DMS153 (cell line): ENCODE measurements around the gene PTK7.

Source experiments
- DNase-seq: peaks from one replicate; lab custom pipeline; 2025; lab: John Stamatoyannopoulos, UW

PTK7 gene

GRCh38 chr6:43180985-43181384 lies 104.9 kb downstream of the PTK7 start:
- DNase-seq = no peak

DNA sequence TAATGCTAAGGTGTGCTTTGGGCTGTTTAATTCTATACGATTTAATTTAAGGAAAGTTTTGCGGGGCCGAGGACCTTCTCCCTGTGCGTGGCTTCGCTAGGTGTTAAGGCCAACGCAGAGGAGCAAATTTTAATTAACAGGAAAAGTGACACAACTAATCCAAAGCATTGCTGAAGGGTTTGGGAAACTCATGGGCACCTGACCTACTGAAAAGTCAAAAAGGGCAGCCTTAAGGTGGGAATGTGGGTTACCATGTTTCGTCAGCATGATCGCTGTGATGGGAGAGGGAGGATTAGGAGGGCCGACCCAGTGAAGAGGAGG lies 105.5 kb downstream of the PTK7 start:
- DNase-seq = no peak

DNA sequence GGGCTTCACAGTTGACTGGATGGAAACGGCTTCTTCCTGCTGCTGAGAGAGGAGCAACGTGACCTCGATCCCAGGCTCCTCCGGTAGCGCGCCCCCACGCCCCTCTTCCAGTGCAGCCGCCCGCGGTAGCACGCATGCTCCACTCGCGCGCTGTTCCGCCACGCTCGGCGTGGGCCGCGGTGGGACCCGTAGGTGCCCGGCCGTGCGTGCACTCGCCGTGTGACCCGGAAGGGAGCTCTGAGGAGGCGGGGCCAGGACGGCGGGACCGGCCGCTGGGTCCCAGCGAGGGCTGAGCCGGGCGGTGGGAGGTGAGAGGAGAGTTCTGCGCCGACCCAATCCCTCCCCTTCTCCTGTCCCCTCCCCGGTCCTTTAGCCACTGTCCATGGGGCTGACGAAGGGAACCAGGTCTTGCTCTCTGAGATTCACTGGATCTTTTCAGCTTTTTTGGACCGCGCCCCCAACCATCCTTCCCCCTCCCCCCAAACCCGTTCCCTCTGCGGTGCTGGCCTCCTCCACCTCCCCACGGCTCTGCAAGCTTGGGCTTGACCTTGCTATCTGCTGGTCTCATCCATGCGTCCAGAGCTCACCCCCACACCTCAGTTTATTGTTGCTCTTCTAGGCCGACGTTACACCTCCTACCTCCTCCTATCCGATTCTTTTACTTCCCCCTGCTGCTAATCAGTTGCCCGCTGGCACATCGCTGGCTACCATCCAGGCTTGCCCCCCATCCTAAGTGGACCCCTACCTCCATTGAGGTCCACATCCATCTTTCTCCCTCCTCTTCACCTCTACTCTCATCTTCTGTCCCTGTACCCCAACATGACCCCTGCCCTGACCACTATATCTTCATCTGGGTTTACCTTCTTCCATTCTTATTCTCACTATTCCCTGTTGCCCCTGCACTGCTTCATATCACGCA lies 106.1 kb downstream of the PTK7 start, which contains the start of gene CUL9:
Gene CUL9 (plus strand): TSS at position 255 of the 919 bp plus-strand sequence. CDS start 2,115 bp downstream, outside the sequence.
- DNase-seq = peak; percentile 42

DNA sequence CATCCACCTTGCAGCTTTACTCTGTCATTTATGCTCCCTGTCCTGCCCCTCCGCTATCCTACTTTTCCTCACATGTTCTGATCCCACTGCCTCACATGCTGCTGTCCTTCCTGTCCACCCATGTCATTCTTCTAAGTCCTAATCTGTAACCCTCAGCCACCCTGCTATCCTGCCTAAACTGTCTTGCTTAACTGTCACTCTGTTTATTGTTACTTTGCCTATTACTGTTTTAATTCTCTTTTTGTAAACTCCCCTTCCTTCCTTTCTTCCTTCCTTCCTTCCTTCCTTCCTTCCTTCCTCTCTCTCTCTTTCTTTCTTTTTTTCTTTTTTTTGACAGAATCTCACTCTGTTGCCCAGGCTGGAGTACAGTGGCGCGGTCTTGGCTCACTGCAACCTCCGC lies 107.3 kb downstream of the PTK7 start:
- DNase-seq = no peak

- no peak for DNase-seq
Measured at GRCh38 chr6:43184268-43184985, 108.3 kb downstream of the PTK7 start.

DNA sequence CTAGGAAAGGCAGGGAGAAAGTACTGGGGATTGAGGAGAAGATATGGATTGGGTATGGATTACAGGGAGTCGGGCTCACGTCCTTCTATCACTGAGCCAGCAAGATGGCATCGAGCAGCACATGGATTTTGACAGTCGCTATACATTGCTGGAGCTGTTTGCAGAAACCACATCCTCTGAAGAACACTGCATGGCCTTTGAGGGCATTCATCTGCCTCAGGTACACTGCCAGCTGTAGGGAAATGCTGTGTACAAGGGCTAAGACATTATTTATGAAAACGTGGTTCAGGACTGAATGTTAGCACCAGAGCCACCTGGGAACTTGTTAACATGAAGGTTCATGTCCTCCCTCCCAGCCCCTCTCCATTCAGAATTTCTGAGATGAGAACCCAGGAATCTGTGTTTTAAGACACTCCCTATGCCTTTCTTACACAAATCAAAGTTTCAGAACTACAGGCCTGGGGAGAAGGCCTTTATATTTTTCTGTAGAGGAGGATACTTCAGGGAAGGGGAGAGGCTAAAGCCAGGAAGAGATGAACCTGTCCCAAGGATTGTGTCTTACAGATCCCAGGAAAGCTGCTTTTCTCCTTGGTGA lies 109.4 kb downstream of the PTK7 start:
- no peak for DNase-seq

DNA sequence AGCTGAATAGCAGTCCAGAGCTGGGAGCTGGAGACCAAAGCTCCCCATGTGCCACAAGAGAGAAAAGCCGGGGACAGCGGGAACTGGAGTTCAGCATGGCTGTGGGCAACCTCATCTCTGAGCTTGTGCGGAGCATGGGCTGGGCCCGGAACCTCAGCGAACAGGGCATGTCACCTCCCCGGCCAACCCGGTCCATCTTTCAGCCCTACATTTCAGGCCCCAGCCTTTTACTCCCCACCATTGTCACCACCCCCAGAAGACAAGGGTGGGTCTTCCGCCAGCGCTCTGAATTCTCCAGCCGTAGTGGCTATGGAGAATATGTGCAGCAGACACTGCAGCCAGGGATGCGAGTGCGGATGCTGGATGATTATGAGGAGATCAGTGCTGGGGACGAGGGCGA lies 109.9 kb downstream of the PTK7 start:
- DNase-seq = no peak

DNA sequence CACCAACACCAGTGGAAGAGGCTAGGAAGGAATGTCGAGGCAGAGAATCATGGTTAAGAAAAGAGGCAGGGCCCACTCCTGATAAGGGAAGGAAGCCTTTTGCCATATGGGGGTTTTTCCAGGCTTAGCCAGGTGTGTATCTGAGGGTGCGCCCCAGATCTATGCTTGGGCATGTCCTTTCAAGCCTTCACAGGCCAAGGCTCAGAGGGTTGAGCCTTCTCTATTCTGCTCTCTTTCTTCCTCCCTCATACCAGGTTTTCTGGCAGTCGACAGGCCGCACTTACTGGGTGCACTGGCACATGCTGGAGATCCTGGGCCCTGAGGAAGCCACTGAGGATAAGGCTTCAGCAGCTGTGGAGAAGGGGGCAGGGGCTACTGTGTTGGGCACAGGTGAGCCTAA lies 110.6 kb downstream of the PTK7 start:
- no peak for DNase-seq

DNA sequence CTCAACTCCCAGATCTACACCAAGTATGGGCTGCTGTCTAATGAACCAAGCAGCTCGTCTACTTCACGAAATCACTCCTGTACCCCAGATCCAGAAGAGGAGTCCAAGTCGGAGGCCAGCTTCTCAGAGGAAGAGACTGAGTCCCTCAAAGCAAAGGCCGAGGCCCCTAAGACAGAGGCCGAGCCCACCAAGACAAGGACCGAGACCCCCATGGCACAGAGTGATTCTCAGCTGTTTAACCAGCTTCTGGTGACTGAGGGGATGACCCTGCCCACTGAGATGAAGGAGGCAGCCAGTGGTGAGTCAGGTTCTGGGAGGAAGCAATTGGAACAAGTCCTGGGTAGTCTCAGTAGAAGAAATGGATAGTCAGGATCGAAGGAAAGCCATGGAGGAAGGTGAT lies 111.7 kb downstream of the PTK7 start:
- DNase-seq = no peak

DNA sequence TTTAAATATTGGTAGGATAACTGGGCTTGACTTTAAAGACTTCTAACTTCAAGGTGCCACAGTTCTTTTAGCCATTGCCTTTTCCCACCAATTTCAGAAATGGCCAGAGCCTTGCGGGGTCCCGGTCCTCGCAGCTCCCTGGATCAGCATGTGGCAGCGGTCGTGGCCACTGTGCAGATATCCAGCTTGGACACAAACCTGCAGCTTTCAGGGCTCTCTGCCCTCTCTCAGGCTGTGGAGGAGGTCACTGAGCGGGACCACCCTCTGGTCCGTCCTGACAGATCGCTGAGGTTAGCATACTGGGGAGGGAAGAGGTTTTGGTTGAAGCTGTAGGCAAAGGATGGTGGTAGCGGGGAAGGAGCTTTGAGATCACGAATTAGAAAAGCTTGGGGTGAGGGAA lies 112.3 kb downstream of the PTK7 start:
- DNase-seq = no peak

DNA sequence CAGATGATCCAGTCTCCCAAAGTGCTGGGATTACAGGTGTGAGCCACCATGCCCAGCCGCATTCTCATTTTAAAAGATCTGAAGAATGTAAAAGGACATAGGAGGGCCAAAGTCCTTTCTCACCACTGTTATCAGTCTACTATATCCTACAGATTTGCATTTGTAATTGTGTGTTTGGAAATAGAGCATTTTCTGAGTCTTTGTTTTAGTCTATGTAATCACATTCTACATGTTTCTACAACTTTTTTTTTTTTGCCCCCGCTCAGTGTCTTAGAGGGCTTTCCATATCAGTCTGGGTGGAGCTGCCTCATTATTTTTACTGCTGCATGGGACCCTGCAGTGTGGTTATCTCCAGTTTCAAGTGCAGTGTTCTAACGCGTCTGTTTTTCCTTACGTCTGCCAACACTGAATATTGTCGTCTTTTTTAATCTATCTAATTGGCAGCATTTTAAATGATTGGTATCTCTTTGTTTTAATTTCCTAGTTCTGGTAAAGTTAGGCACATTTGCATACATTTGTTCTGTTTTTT lies 113.7 kb downstream of the PTK7 start:
- DNase-seq = no peak

GRCh38 chr6:43192911-43193310 lies 116.8 kb downstream of the PTK7 start:
- no peak for DNase-seq

GRCh38 chr6:43193929-43194328 lies 117.8 kb downstream of the PTK7 start:
- DNase-seq = no peak

DNA sequence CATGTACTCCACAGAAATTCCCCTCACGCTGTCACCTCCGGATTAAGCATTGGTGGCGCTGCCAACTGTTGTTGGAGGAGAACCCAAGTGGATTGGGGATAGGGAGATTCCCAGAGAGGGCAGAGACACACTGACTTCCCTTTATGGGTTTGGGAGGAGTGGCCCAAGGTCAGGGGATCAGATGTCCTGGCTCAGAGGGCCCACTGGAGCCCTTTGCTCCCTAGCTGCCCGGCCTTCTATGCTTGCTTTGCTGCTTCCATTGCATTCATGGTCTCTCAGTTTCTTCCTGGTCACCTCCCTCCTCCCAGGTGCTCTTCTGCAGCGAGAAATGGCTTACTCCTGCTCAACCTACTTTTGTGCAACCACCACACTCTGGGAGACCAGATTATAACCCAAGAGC lies 120.2 kb downstream of the PTK7 start:
- DNase-seq = no peak

DNA sequence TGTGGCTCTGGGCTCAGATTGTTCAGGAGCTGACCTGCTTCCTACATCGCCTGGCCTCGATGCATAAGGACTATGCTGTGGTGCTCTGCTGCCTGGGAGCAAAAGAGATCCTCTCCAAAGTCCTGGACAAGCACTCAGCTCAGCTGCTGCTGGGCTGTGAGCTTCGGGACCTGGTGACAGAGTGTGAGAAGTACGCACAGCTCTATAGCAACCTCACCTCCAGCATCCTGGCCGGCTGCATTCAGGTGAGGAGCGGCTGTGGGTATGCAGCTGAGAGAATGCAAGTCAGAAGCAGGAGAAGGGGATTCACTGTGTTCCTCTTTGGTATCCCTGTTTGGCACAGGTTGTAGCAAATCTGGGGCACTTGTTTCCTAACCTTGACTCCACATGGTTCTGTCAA lies 123.8 kb downstream of the PTK7 start:
- DNase-seq = no peak

GRCh38 chr6:43200541-43200940 lies 124.4 kb downstream of the PTK7 start:
- no peak for DNase-seq

- no peak for DNase-seq
Measured at GRCh38 chr6:43202451-43202850, 126.3 kb downstream of the PTK7 start.

DNA sequence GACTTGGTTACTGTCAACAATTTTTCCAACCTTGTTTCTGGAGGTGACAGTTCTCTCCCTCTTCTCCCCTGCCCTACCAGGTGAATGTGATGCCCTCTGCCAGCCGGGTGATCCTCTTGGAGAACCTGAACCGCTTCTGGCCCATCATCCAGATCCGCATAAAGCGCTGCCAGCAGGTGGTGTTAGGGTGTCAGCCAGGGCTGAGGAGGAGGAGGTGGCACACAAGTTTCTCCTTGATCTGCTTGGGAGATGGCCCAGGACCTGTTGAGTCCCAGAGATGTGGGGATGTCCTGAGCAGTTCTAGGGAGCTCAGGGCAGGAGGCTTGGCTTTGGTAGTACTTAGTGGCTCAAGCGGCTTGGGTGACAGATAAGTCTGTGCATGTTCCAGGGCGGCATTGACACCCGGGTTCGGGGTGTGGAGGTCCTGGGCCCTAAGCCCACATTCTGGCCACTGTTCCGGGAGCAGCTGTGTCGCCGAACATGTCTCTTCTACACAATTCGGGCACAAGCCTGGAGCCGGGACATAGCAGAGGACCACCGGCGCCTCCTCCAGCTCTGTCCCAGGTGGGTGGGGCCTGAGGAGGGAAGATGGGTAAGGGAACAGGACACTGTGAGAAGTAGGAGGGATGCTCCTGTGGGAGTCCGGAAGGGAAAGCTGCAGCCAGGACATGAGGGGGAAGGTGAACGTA lies 127.1 kb downstream of the PTK7 start:
- DNase-seq = no peak

GRCh38 chr6:43203718-43204095 lies 127.6 kb downstream of the PTK7 start:
- DNase-seq = no peak

DNA sequence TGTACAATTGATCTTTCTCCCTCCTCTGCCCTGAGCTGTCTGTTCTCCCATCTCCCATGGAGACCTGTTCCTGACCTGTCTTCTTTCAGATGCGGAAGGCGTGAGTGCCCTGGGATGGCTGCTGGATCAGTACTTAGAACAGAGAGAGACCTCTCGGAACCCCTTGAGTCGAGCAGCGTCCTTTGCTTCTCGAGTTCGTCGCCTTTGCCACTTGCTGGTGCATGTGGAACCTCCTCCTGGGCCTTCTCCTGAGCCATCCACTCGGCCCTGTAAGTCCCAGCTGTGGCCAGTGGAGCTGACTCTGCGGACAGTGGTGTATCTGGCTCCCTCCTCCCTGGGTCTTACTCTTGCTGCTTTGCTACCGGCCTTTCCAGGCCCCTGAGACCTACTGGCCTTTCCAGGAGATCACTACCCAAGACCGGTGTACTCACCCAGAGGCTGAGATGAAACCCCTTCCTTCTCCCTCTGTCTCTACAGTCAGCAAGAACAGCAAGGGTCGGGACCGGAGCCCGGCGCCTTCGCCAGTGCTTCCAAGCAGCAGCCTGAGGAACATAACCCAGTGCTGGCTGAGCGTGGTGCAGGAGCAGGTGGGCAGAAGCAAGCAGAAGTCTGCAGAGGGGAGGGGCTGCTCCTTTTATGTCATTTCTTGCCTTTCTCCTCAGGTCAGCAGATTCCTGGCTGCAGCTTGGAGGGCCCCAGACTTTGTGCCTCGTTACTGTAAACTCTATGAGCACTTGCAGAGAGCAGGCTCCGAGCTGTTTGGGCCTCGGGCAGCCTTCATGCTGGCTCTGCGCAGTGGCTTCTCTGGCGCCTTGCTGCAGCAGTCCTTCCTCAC lies 128.4 kb downstream of the PTK7 start:
- no peak for DNase-seq

DNA sequence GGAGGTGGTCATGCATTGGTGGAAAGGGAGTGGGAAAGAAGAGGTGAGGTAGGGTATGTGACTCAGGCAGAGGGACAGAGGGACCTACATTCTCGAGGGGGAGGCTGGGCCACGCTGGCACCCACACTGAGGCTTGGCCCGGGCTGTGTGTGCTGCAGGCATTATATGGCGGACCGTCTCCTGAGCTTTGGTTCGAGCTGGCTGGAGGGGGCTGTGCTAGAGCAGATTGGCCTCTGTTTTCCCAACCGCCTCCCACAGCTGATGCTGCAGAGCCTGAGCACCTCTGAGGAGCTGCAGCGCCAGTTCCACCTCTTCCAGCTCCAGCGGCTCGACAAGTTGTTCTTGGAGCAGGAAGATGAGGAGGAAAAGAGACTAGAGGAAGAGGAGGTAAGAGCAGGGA lies 129.7 kb downstream of the PTK7 start:
- DNase-seq = no peak
